Posterior vena cava (tissue), 2 donors: ENCODE results near the gene CLEC14A. TPM values are rescaled to one million over a fixed set of nuclear protein-coding genes. Genes with fewer than 3 reads are reported as not detected.

Source experiments
- DNase-seq: peaks from one replicate; pipeline ENCODE4 v3.0.0-alpha.2; 2020; ENCODE audit warnings: low spot score
- intact Hi-C, 2 donors: fragments of 100-400 bp; cut with DNase I; formaldehyde crosslinking; loops; one replicate each; pipeline versions ENCODE4 v1.14.1 to v1.14.2; 2022 to 2023
- total RNA-seq, 2 donors: library from RNA; stranded (reverse); fragmentation: NEBNext Ultra II Directional; extraction: Animal tissue kit (Norgen Biotek cat#: 25700); gene quantifications; one replicate each; pipeline ENCODE4 v1.2.1, GENCODE V29; 2021
- donor health status: DM: yes; HTN: yes; CAD: no.
- donor health status: DM: yes; HTN: yes; CAD: no.

The CLEC14A gene
- total RNA-seq, 2 donors from 2014 or later, result 31.6 to 36.4 TPM

- DNase-seq, result no peak
- intact Hi-C loops, result no loop called here
These were observed 3.7 kb downstream of the CLEC14A start for GRCh38 chr14:38252066-38252710.

DNA sequence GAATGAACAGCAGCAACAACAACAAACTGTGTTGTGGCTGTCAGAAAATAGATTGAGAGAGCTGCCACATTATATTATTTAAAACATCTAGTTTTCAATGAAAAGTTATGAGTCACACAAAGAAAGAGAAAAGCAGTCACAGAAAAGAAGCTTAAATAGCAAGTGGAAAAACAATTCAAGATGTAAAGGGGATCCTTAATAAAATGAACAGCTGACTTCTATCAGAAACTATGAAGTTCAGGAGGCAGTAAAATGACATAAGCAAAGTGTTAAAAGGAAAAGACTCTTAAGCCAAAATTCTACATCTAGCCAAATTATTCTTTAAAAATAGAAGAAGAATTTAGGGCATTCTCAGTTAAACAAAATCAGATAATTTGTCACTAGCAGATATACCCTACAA lies 5.6 kb downstream of the CLEC14A start:
- DNase-seq, result no peak
- intact Hi-C loops, result no loop called here

DNA sequence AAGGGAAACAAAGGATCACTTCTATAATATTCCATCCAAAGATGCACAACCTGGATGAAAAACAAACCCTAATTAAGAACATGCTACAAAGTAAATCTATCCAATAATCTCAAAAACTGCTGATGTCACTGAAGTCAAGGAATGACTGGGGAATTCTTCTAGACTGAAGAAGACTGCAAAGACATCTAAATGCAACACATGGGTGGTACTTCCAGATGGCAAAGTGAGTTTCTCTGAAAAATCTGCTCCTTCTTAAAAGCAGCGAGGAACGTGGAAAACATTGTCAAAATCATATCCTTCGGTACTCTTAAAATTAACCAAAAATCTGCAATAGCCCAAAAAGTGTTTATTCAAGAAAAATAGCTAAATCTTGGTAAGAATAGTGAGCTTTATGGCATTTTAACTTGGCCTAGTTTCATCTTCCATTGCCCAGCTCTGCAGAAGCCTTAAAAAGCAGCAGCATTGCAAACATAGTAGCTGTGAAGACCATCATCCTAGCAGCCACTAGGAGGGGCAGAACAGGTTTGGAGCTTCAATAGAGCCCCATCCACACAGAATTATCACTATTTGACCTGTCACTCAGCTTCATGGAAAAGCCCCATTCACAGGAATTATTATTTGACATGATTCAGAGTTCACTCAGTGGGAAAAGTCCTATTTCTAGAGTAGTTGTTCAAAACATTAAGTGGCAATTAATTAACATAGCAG lies 7.4 kb downstream of the CLEC14A start:
- intact Hi-C loops, result no loop called here
- no peak for DNase-seq

DNA sequence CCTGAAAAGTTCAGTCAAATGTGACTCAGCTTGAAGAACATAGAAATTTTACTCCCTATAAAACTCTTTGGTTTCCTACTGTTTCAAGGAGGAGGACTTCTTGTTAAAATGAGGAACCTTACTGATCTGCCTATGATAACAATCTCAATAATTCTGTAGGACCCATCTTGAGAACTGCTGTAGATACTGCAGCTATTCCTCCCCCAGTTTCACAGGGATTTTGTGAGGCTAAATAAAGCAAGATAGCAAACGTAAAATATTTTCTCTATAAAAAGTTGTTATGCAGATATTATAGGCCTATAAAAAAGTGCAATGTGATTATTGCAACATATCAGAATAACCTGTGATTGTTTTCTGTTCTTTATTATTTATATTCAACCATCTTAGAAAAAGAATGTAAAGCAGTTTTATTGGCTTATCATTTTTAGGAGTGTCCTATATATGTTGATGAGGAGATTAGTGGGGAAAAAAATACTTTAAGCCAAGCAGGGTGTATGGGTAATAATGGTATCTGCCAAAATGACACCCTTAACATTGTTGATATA lies 12.1 kb downstream of the CLEC14A start:
- intact Hi-C loops, result no loop called here

GRCh38 chr14:38238878-38239277 lies 17.0 kb downstream of the CLEC14A start:
- DNase-seq, result no peak
- intact Hi-C loops, result no loop called here

More for the DNA sequence above, 12.1 kb downstream of the CLEC14A start:
- DNase-seq, result no peak

GRCh38 chr14:38238332-38238731 lies 17.6 kb downstream of the CLEC14A start:
- intact Hi-C loops, result no loop called here
- DNase-seq, result no peak

GRCh38 chr14:38233218-38233617 lies 22.7 kb downstream of the CLEC14A start:
- no peak for DNase-seq
- intact Hi-C loops, result no loop called here

DNA sequence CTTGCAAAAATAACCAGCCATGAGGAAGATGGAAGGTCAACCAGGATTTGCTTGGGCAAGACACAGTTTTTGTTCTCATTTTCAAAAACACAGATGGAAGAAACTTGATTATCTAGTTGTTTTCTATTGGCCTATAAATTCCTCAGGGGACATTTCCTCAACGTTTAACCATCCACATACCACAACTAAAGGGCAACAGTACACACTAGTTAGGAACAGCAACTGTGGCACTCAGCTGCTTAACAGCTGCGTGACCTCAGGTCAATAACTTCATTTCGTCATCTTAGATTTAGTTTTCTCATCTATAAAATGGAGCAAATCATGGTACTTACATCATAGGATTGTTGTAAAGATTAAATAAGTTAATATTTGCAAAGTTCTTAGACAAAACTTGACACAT lies 29.5 kb downstream of the CLEC14A start:
- no peak for DNase-seq
- intact Hi-C loops, result no loop called here

DNA sequence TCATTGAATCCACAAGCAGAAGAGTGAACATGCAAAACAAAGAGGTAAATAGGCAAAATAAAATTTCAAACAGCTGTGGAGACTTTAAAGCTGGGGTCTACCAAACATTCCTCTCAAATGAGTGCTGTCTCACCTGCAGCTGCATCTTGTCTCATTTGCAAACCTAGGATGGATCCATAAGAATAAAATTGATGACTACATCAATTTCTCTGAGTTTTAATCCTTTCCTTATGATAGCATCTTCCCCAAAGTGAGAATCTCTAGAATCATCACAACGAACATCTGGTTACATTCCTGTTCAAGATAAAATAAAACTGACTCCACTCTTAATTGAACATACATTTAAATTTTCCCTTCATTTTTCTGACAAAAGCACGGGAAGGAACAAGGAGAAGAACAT lies 29.9 kb downstream of the CLEC14A start:
- intact Hi-C loops, result no loop called here
- DNase-seq, result no peak

DNA sequence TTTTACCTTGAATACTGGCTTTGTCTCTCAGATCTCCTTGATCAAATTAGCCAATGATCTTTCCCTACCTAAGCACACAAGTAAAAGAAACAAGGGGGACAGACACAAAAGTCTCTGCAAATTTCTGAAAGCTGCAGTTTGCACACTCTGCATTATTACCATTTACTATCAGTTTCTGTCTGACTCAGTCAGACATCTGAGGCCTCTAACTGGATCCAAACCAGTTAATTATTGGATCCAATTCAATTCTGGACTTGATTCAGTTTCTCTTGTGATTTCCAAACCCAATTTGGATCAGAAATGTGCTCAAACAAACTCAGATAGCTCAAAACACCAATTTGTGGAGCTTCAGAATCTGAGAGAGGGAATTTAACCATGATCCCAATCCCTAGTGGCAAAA lies 31.6 kb downstream of the CLEC14A start:
- no peak for DNase-seq
- intact Hi-C loops, result no loop called here

DNA sequence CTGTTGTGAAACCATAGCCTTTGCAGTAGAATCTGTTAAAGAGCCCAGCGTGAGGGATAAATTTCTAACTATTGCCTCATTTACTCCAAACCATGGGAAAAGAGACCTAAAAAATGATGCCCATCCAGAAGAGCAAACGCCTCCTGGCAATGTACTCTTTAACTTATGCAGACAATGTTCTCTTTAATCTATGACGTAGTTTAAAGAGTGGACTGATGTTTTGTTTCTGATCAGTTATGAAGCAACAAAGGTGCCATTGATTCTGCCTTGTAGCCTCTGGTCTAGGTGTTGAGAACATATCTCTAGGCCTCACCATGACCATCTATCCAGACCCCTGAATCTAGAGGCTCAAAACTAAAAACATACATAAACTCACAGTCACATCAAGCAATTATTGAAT lies 34.8 kb downstream of the CLEC14A start:
- intact Hi-C loops, result no loop called here
- DNase-seq, result no peak

DNA sequence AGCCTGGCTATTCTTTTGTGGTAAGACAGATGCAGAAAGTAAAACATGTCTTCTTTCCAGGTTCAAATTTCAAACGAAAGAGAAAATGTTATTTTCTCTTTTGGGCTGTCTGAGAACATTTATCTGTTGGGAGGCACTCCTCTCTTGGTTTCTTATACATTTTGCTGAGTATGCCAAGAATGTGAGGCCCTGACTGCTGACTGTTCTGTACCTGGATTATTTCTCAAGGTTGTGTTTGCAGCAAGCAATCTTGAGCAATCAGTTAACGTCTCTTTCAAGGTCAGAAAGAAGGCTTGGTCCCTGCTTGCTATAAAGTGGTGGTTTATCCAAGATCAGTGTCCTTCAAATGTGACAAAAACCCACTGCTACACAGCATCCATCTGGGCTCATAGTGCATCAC lies 38.3 kb downstream of the CLEC14A start:
- no peak for DNase-seq
- intact Hi-C loops, result no loop called here

- DNase-seq, result no peak
- intact Hi-C loops, result no loop called here
These were observed 42.9 kb downstream of the CLEC14A start for GRCh38 chr14:38213001-38213400.

DNA sequence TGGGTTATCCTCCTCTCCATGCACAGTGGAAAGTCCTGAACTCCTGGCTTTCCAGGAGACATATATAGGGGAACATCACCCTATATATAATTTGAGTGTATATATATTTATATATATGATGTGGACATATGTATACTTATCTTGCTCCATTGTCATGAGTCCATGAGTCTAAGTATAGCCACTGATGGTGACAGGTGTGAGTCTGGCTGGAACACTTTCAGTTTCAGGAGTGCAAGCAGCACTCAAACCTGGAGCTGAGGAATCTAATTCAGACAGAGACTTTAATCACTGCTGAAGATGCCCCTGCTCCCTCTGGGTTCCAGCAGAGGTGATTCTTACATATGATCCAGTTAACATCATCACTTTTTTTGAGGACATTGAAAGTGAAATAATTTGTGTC lies 43.8 kb downstream of the CLEC14A start:
- intact Hi-C loops, result no loop called here
- DNase-seq, result no peak

DNA sequence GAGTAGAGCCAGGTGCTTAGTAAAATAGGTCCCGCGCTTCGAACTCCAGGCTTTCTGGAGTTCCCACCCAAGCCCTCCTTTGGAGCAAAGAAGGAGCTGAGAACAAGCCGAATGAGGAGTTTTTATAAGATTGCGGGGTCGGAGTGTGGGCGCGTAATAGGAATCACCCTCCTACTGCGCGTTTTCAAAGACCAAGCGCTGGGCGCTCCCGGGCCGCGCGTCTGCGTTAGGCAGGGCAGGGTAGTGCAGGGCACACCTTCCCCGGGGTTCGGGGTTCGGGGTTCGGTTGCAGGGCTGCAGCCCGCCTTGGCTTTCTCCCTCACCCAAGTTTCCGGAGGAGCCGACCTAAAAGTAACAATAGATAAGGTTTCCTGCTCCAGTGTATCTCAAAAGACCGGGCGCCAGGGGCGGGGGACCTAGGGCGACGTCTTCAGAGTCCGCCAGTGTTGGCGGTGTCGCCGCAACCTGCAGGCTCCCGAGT lies 44.6 kb downstream of the CLEC14A start:
- intact Hi-C loops, result no loop called here
- DNase-seq, result no peak

GRCh38 chr14:38210587-38211216 lies 45.2 kb downstream of the CLEC14A start:
- intact Hi-C loops, result no loop called here
- DNase-seq, result no peak

- DNase-seq, result no peak
- intact Hi-C loops, result no loop called here
These were observed 46.0 kb downstream of the CLEC14A start for GRCh38 chr14:38209572-38210557.

DNA sequence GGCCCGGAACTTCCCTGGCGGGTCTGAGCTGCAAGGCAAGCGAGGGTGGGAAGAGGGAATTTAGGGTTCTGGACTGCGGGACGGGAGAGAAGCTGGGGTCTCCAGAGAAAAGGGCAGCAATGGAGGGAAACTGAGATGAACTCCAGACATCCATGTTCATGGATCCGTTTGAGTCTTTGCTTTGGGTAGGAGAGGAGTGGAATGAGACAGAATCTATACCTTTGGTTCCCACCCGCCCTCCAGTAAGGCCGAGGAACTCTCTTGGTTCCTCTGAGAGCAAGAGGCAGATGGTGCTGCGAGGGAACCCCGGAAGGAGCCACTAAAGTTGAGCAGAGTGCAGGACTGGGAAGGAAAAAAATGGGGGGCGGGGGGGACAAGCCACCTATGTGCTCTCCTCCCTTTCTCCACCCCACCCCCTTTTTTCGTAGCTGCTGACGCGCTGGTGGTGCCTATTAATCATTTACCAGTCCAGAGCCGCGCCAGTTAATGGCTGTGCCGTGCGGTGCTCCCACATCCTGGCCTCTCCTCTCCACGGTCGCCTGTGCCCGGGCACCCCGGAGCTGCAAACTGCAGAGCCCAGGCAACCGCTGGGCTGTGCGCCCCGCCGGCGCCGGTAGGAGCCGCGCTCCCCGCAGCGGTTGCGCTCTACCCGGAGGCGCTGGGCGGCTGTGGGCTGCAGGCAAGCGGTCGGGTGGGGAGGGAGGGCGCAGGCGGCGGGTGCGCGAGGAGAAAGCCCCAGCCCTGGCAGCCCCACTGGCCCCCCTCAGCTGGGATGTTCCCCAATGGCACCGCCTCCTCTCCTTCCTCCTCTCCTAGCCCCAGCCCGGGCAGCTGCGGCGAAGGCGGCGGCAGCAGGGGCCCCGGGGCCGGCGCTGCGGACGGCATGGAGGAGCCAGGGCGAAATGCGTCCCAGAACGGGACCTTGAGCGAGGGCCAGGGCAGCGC lies 47.0 kb downstream of the CLEC14A start:
- intact Hi-C loops, result no loop called here
- no peak for DNase-seq
